Mesodermal cell (in vitro differentiated cells): ENCODE results near the gene KCNK4.

Experiments used
- H3K27ac ChIP-seq: 2 replicates; pipeline ENCODE4 v1.7.0; 2013; ENCODE audit warnings: mild to moderate bottlenecking, low read depth, low read length, moderate library complexity; ENCODE audit not compliant: severe bottlenecking
- H3K36me3 ChIP-seq: 2 replicates; pipeline ENCODE4 v1.7.1; 2013; ENCODE audit warnings: mild to moderate bottlenecking, low read length, moderate library complexity; ENCODE audit not compliant: control insufficient read depth, insufficient read depth
- H3K4me1 ChIP-seq: one replicate; pipeline ENCODE4 v1.7.1; 2013; ENCODE audit warnings: mild to moderate bottlenecking, low read length; ENCODE audit not compliant: insufficient read depth, control insufficient read depth, poor library complexity, severe bottlenecking
- H3K4me3 ChIP-seq: 2 replicates; pipeline ENCODE4 v1.7.0; 2013; ENCODE audit warnings: low read length, control low read depth, mild to moderate bottlenecking; ENCODE audit not compliant: insufficient read depth, poor library complexity, severe bottlenecking; ENCODE audit errors: extremely low read depth
- H3K9me3 ChIP-seq: 2 replicates; pipeline ENCODE4 v1.7.1; 2013; ENCODE audit warnings: mild to moderate bottlenecking, low read length, moderate library complexity; ENCODE audit not compliant: control insufficient read depth
- WGBS, 2 experiments: methylation state at CpG; one replicate each; pipeline ENCODE4 v1.1.5; 2013; ENCODE audit warnings: missing lambda C conversion rate in 2 of 2; ENCODE audit not compliant: insufficient coverage in 2 of 2; 5-methylcytosine and 5-hydroxymethylcytosine counted together

KCNK4 gene

DNA sequence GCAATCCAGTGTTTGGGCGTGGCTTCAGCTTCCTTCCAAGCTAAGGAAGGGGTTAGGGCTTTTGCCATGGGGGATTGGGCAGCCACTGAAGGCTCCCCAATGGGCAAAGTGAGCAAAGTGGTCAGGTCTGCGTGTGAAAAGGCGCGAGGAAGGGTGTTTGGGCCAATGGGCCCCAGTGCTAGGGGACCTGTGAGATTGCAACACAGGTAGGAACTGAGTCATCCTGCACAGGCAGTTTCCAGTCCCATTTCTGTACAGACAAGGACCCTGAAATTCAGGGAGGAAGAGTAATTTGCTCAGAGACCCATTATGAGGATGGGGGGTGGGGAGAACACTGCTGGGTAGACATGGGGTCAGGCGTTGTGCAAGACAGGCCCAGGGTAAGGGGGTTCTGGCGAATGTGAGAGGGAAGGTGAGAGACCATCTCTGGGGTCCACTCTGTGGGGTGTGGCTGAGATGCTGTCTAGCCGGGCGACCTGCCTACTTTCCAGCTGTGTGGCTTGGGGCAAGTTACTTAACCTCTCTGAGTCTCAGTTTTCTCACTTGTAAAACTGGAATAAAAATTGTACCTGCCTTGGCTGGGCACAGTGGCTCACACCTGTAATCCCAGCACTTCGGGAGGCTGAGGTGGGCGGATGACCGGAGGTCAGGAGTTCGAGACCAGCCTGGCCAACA, 56.2 kb downstream of the KCNK4 start:
- Histone ChIP-seq H3K4me1 (no peaks in the 10 kb centered on the region), H3K36me3 (no peaks in the 10 kb centered on the region), H3K4me3 (no peak overlapping the region), H3K27ac (no peak overlapping the region), H3K9me3 (no peaks in the 10 kb centered on the region)
- WGBS, 2 experiments, result 79 to 80% methylated on average over 8 to 11 of the region's 12 CpGs

DNA sequence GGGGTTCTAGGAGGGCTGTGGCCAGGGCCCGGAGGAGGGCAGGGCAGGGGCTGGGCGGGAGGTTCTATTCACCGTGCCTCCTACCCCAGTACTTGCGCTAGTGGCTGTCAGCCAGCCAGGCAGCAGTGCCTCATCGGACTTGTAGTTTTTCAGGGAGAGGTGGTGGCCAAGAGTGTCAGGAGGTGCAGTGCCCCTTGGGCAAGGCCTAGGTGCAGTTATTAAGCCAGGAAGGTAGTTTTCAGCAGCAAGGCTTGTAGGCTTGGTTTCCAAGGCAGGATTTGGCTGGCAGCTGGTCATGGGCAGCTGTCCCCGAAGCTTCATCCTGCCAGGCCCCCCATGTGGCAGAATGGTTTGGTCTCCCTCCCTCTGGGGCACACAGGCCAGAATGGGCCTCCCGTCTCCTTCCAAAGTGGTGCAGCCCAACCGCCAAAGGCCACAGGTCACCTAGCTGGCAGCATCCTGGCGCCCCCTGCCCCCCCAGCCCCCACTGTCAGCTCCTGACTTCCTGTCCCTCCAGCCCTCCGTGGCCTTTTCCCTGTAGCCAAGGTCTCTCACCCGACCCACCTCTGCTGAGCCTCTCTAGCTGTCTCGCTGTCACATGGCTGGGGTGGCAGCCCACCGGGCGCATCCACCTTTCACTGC, 57.4 kb downstream of the KCNK4 start:
- WGBS, 2 experiments, result 68 to 76% methylated on average over 10 to 11 of the region's 14 CpGs
- no peaks in the 10 kb centered on the region for H3K4me1 ChIP-seq
- H3K9me3 ChIP-seq, result no peaks in the 10 kb centered on the region
- H3K4me3 ChIP-seq, result no peak overlapping the region
- no peaks in the 10 kb centered on the region for H3K36me3 ChIP-seq
- H3K27ac ChIP-seq, result no peak overlapping the region

DNA sequence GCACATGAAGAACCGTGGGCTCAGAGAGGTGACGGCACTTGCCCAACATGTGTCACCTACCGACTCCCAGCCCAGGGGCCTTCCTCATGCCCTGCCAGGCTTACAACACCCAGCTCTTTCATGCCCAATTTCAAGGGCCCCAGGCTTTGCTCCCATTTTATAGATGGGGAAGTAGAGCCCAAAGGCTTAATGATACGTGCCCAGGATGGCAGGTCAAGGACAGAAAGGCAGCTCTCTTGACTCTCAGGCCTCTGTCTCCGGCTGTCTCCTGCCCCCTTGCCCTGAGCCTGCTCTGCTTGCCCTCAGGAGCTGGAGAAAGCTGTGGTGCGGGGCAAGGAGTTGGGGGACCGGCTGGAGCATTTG, 57.9 kb downstream of the KCNK4 start:
- Histone ChIP-seq H3K4me3 (no peak overlapping the region), H3K4me1 (no peaks in the 10 kb centered on the region), H3K27ac (no peak overlapping the region), H3K9me3 (no peaks in the 10 kb centered on the region), H3K36me3 (no peaks in the 10 kb centered on the region)
- 92 to 97% methylated on average over 5 to 7 of the region's 7 CpGs for WGBS, 2 experiments

DNA sequence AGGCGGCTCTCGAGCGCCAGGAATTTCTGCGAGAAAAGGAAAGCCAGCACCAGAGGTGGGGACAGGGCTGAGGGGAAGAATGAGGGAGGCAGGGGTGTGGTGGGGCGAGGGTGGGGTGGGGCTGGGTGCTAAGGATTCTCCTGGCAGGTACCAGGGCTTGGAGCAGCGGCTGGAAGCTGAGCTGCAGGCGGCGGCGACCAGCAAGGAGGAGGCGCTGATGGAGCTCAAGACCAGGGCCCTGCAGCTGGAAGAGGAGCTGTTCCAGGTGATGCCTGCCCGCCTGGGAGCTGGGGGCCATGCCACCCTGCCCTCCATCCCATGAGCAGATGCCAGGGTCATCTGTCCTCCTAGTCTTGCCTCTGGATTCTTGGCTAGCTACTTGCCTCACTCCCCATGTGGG, 58.3 kb downstream of the KCNK4 start:
- no peaks in the 10 kb centered on the region for H3K9me3 ChIP-seq
- no peak overlapping the region for H3K4me3 ChIP-seq
- no peaks in the 10 kb centered on the region for H3K36me3 ChIP-seq
- H3K4me1 ChIP-seq, result no peaks in the 10 kb centered on the region
- WGBS, 2 experiments, result 87 to 94% methylated on average over 7 to 11 of the region's 11 CpGs
- no peak overlapping the region for H3K27ac ChIP-seq
